HFFc6 (cell line): ENCODE measurements around the gene GUCY2F. TPM values are rescaled to one million over a fixed set of nuclear protein-coding genes. Genes with fewer than 3 reads are reported as not detected.

ENCODE experiments used
- DNase-seq: peaks from one replicate; pipeline ENCODE4 v3.0.0-alpha.2; 2018
- H3K27ac Mint-ChIP-seq: 2 replicates; pipeline ENCODE4 v1.8.0; 2020; ENCODE audit warnings: mild to moderate bottlenecking, mixed read lengths
- H3K27me3 Mint-ChIP-seq: 2 replicates; pipeline ENCODE4 v1.8.0; 2021; ENCODE audit warnings: mild to moderate bottlenecking, moderate library complexity, mixed read lengths; ENCODE audit not compliant: insufficient read depth
- H3K36me3 Mint-ChIP-seq: 2 replicates; pipeline ENCODE4 v1.8.0; 2021; ENCODE audit warnings: low read depth, mixed read lengths
- H3K4me1 Mint-ChIP-seq: 2 replicates; pipeline ENCODE4 v1.8.0; 2020; ENCODE audit warnings: low read depth, mixed read lengths
- H3K4me3 Mint-ChIP-seq: 2 replicates; pipeline ENCODE4 v1.8.0; 2020; ENCODE audit warnings: mild to moderate bottlenecking, moderate library complexity, mixed read lengths
- H3K9me3 Mint-ChIP-seq: 2 replicates; pipeline ENCODE4 v1.8.0; 2020; ENCODE audit warnings: mild to moderate bottlenecking, mixed read lengths
- long read RNA-seq: library from polyadenylated mRNA; unstranded; transcript quantifications from one replicate; pipeline ENCODE4 v2.0.0, GENCODE V29; 2019
- total RNA-seq, 6 experiments: library from RNA; stranded (reverse); fragmentation: NEBNext Ultra II Directional; extraction: Animal tissue kit (Norgen Biotek cat#: 25700); gene quantifications; 2 replicates in 1 of 6; 3 replicates in 5 of 6; pipeline ENCODE4 v1.2.3, GENCODE V29; 2021
- TF ChIP-seq, protein P1 (sequence below): fragments of 200-600 bp; sonication (generic); IDR thresholded peaks from 2 replicates; pipeline ENCODE4 v1.5.0; 2021; ENCODE audit warnings: antibody characterized with exemption, mild to moderate bottlenecking

The GUCY2F gene
- not detected for total RNA-seq
- long read RNA-seq = 0 reads

DNA sequence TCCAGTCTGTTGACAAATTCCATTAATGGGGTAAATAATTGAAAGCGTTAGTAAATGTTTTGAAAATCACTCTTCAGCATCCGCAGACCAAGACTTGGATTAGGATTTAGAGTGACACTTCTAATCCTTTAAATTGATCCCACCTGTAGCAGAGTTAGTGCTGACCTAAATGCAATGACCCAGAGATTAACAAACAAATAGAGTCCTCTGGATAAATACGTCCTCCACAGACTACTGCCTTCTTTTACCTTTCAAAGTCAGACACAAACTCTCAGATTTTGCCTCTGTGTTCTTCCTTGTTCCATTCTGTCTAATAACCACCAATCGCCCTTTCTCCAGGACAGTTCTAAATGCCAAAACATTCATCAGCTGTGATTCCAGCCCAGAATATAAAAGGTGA is at the start of gene GUCY2F:
GUCY2F (minus strand) TSS at position 101 of the 400 bp plus-strand sequence. CDS start 6,150 bp downstream, outside the sequence.
- Mint-ChIP-seq H3K27ac (no peak within 1 kb of the TSS), H3K4me1 (no peaks in the 10 kb centered on the region)

DNA sequence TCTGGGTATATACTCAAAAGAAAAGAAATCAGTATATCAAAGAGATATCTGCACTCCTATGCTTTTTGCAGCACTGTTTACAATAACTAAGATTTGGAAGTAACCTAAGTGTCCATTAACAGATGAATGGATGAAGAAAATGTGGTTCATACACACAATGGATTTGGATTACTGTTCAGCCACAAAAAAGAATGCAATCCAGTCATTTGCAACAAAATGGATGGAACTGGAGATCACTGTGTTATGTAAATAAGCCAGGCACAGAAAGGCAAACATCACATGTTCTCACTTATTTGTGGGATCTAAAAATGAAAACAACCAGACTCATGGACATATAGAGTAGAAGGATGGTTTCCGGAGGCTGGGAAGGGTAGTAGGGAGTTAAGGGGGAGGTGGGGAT is 37.1 kb upstream of the GUCY2F start:
- no peaks in the 10 kb centered on the region for H3K4me1 Mint-ChIP-seq
- H3K27ac Mint-ChIP-seq = no peak overlapping the region
- no peak for DNase-seq
- no peaks in the 10 kb centered on the region for H3K9me3 Mint-ChIP-seq
- H3K4me3 Mint-ChIP-seq = no peak overlapping the region
- peaks cover 5% of the 10 kb centered on the region; the same call in 1 of the 2 replicates for H3K27me3 Mint-ChIP-seq
- H3K36me3 Mint-ChIP-seq = no peaks in the 10 kb centered on the region
- TF ChIP-seq, protein P1, sequence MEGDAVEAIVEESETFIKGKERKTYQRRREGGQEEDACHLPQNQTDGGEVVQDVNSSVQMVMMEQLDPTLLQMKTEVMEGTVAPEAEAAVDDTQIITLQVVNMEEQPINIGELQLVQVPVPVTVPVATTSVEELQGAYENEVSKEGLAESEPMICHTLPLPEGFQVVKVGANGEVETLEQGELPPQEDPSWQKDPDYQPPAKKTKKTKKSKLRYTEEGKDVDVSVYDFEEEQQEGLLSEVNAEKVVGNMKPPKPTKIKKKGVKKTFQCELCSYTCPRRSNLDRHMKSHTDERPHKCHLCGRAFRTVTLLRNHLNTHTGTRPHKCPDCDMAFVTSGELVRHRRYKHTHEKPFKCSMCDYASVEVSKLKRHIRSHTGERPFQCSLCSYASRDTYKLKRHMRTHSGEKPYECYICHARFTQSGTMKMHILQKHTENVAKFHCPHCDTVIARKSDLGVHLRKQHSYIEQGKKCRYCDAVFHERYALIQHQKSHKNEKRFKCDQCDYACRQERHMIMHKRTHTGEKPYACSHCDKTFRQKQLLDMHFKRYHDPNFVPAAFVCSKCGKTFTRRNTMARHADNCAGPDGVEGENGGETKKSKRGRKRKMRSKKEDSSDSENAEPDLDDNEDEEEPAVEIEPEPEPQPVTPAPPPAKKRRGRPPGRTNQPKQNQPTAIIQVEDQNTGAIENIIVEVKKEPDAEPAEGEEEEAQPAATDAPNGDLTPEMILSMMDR = no peak

More for the DNA sequence above, at the start of gene GUCY2F:
- H3K27me3 Mint-ChIP-seq = peaks cover 7% of the 10 kb centered on the region; the same call in 1 of the 2 replicates
- no peak within 1 kb of the TSS for H3K4me3 Mint-ChIP-seq
- DNase-seq = no peak
- H3K9me3 Mint-ChIP-seq = no peaks in the 10 kb centered on the region
- H3K36me3 Mint-ChIP-seq = no peaks in the 10 kb centered on the region
- TF ChIP-seq, protein P1 = no peak

DNA sequence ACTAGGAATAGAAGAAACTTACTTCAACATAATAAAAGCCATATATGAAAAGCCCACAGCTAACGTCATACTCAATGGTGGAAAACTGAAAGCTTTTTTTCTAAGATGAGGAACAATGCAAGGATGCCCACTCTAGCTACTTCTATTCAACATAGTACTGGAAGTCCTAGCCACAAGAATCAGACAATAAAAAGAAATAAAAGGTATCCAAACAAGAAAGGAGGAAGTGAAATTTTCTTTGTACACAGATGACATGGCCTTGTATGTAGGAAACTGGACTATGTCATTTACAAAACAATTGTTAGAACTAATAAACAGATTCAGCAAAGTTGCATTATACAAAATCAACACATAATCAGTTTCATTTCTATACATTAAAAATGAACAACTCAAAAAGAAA is 29.2 kb upstream of the GUCY2F start:
- H3K27ac Mint-ChIP-seq = no peak overlapping the region
- TF ChIP-seq, protein P1 = no peak
- H3K9me3 Mint-ChIP-seq = no peaks in the 10 kb centered on the region
- H3K27me3 Mint-ChIP-seq = peaks cover 2% of the 10 kb centered on the region; the same call in 1 of the 2 replicates
- H3K4me3 Mint-ChIP-seq = no peak overlapping the region
- no peaks in the 10 kb centered on the region for H3K36me3 Mint-ChIP-seq
- H3K4me1 Mint-ChIP-seq = no peaks in the 10 kb centered on the region
- no peak for DNase-seq

DNA sequence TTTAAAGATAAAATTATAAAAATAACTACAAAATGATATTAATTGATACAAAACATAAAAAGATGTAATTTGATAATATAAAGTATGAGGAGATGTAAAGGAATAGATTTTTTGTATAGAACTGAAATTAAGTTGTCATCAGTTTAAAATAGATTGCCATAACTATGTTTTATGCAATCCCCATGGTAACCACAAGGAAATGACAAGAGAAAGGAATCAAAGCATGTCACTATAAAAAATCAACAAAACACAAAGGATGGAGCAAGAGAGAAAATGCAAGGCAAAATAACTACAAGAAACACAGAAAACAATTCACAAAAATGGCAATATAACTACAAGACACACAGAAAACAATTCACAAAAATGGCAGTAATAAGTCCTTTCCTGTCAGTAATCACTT is 27.0 kb upstream of the GUCY2F start:
- DNase-seq = no peak
- Mint-ChIP-seq H3K4me3 (no peak overlapping the region), H3K4me1 (no peaks in the 10 kb centered on the region), H3K36me3 (no peaks in the 10 kb centered on the region), H3K9me3 (no peaks in the 10 kb centered on the region), H3K27ac (no peak overlapping the region), H3K27me3 (no peaks in the 10 kb centered on the region)
- TF ChIP-seq, protein P1 = peak; percentile 7; the same call in 1 of the 2 replicates

DNA sequence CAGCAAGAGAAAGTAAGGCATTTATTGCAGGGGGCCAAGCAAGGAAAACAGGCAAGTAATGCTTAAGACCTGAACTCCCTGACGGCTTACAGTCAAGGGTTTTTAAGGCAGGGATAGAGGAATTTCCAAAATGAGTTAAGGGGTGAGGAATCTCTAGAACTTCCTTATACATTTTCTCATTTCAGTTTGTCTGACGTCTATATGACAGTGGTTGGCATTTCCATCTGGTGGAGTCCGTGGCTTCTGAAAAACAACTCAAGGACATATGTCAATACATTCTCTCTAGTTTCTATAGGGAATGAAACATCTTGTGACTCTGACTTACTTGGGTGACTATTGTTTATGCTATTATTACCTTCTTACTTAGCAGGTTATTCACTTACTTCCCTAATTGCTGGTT is 19.3 kb upstream of the GUCY2F start:
- Mint-ChIP-seq H3K27ac (no peak overlapping the region), H3K27me3 (peaks cover 6% of the 10 kb centered on the region; the same call in 1 of the 2 replicates), H3K4me3 (no peak overlapping the region), H3K9me3 (no peaks in the 10 kb centered on the region), H3K36me3 (no peaks in the 10 kb centered on the region), H3K4me1 (no peaks in the 10 kb centered on the region)
- DNase-seq = no peak
- TF ChIP-seq, protein P1 = no peak
